Parietal lobe (tissue), 1 donor: Measurements from ENCODE around the gene CACNG7. TPM values are rescaled to one million over a fixed set of nuclear protein-coding genes. Genes with fewer than 3 reads are reported as not detected.

Experiments used
- total RNA-seq: library from RNA; depleted of rRNA; stranded (reverse); fragments of >200 nt; gene quantifications from one replicate; pipeline ENCODE4 v1.2.3, GENCODE V29; 2014

CACNG7 gene
- total RNA-seq: 10.3 TPM

GRCh38 chr19:53908935-53909415 is at the start of gene CACNG7:
CACNG7 (plus strand) TSS chr19:53909278; CDS start chr19:53912832, 3,554 bp downstream.

GRCh38 chr19:53867225-53868090 is 41.6 kb upstream of the CACNG7 start, which contains the start of gene MYADM:
MYADM (plus strand) TSS chr19:53867883; CDS start chr19:53873530, 5,647 bp downstream.

GRCh38 chr19:53881482-53882390 is 27.3 kb upstream of the CACNG7 start, which contains the start of gene PRKCG:
PRKCG (plus strand) TSS chr19:53882197; CDS start chr19:53882495, 298 bp downstream.

GRCh38 chr19:53962887-53963431 is 53.9 kb downstream of the CACNG7 start, which contains the start of gene CACNG8:
CACNG8 (plus strand) TSS chr19:53962937.

GRCh38 chr19:53991224-53992113 is 82.4 kb downstream of the CACNG7 start, which contains the start of gene CACNG6:
CACNG6 (plus strand) TSS chr19:53991637; CDS start chr19:53992878, 1,241 bp downstream.

Other genes starting within 250 kb of the CACNG7 start
- not detected for gene NLRP12, start 85.0 kb upstream of the CACNG7 start, total RNA-seq
- gene MYADM, start 41.4 kb upstream of the CACNG7 start, total RNA-seq: 3.4 TPM
- 3.1 TPM for gene PRKCG, start 27.1 kb upstream of the CACNG7 start, total RNA-seq
- gene CACNG8, start 53.7 kb downstream of the CACNG7 start, total RNA-seq: 8.5 TPM
- gene CACNG6, start 82.4 kb downstream of the CACNG7 start, total RNA-seq: not detected
- not detected for gene VSTM1, start 154.6 kb downstream of the CACNG7 start, total RNA-seq
- gene TARM1, start 172.1 kb downstream of the CACNG7 start, total RNA-seq: not detected
- gene OSCAR, start 191.5 kb downstream of the CACNG7 start, total RNA-seq: not detected
- gene NDUFA3, start 193.6 kb downstream of the CACNG7 start, total RNA-seq: 8.1 TPM
- 6.3 TPM for gene TFPT, start 206.4 kb downstream of the CACNG7 start, total RNA-seq
- gene PRPF31, start 206.5 kb downstream of the CACNG7 start, total RNA-seq: 31.9 TPM
- gene CNOT3, start 228.5 kb downstream of the CACNG7 start, total RNA-seq: 14.1 TPM